ENCODE data around the gene RNMT.

The RNMT gene

DNA sequence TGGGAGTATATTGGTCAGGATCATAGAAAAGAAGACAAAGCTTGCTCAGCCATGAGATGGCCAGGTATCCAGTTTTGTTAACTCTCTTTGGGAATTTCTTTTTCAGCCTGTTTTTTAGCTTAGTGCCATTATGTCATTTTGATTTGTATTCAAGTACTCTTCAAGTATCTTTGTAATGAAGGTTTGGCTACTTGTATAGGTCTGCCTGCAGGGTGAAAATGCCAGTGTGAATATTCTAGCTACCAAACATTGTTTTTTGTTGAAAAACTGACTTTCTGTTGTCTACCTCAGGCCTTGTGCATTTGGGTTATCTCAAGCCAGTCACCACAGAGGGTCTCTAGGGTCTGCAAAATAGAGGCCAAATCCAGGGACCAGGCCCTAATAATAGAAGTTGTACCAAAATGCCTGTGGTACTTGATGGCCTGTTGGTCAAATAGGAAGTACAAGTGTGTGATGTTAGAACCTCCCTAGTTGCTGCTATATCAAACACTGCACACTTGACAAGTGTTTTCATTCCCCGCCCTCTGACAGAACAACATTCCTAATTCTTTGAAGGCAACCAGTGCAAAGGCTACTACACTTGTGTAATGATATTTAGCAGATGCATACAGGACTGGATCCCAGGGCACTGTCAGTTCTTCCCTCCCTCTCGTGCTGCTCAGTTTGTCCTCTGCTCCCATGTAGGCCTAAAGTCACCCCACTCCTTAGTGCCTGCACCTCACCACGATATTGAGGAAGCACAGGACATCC lies 36.4 kb downstream of the RNMT start:
- TF ChIP-seq, protein P1, sequence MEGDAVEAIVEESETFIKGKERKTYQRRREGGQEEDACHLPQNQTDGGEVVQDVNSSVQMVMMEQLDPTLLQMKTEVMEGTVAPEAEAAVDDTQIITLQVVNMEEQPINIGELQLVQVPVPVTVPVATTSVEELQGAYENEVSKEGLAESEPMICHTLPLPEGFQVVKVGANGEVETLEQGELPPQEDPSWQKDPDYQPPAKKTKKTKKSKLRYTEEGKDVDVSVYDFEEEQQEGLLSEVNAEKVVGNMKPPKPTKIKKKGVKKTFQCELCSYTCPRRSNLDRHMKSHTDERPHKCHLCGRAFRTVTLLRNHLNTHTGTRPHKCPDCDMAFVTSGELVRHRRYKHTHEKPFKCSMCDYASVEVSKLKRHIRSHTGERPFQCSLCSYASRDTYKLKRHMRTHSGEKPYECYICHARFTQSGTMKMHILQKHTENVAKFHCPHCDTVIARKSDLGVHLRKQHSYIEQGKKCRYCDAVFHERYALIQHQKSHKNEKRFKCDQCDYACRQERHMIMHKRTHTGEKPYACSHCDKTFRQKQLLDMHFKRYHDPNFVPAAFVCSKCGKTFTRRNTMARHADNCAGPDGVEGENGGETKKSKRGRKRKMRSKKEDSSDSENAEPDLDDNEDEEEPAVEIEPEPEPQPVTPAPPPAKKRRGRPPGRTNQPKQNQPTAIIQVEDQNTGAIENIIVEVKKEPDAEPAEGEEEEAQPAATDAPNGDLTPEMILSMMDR (IDR thresholded peaks at IDR 0.05), result no peak
- DNase-seq (ENCODE audit: low spot score), result no peak
- Histone ChIP-seq H3K27ac (no peak overlapping the region), H3K4me3 (no peak overlapping the region)

DNA sequence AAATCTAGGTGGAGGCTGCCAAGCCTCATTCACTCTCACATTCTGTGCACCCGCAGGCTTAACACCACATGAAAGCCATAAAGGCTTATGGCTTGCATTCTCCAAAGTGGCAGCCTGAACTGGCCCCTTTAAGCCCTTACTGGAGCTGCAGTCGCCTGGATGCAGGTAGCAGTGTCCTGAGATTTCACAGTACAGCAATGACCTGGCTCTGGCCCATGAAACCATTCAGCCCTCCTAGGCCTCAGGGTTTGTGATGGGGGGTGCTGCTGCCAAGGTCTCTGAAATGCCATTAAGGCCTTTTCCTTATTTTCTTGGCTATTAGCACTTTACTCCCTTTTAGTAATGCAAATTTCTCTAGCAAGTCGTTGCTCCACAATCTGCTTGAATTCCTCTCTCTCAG lies 48.6 kb downstream of the RNMT start:
- TF ChIP-seq, protein P1 (IDR thresholded peaks at IDR 0.05), result no peak
- Histone ChIP-seq H3K27ac (no peak overlapping the region), H3K4me3 (no peak overlapping the region)
- no peak for DNase-seq (ENCODE audit: low spot score)

DNA sequence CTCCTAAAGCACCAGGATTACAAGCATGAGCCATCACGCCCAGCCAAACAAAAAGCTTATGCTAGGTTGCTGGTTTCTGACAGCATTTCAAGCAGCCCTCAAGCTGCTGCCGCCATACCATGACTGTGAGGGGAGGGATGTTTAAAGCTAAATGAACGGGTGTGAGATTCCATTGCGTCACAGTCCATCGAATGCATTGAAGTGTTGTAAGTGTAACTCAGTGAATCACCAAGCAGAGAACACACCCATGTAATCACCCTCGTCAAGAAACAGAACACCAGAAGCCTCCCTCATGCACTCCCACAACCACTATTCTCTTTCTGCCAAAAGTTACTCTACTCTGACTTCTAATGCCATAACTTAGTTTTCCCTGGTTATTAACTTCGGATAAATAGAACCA lies 64.7 kb downstream of the RNMT start:
- Histone ChIP-seq H3K27ac (no peak overlapping the region), H3K4me3 (no peak overlapping the region)
- no peak for DNase-seq (ENCODE audit: low spot score)
- TF ChIP-seq, protein P1 (IDR thresholded peaks at IDR 0.05), result no peak

DNA sequence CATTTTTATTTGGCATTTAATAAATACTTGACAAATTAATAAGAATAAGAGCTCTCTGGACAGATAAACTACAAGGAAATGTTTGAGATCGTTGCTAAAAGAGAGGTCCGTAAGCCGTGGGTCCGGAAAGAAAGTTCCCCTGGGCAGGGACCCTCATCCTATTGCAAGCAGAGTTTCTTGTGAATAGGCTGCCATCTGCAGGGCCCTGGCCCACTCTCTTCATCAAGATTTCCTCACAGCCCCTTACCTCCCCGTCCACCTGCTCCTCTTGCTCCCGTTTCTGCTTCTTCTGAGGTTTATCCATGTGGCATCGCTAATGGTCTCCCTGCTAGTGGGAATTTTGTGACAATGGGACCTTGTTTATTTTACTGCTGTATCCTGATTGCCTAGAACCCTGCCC lies 67.3 kb downstream of the RNMT start:
- TF ChIP-seq, protein P1 (IDR thresholded peaks at IDR 0.05), result no peak
- Histone ChIP-seq H3K27ac (no peak overlapping the region), H3K4me3 (no peak overlapping the region)
- no peak for DNase-seq (ENCODE audit: low spot score)

DNA sequence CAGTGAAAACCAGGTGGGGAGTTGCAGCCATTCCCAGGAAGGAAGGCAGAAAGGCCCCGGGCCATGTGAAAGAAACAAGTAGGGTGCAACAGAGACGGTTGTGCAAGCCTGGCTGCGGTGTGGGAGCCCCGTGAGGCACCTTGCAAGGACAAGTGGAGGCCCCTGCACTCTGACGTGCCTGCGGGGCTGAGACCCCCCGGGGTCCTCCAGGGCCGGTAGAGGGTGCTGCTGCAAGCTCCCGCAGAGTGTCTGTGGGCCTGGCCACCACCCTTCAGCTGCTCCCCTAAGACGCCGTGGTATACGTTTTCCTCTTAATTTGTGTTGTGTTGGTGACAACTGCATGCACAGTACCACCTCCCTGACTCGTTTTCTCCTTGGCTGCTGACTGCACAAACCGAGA lies 70.0 kb downstream of the RNMT start:
- TF ChIP-seq, protein P1 (IDR thresholded peaks at IDR 0.05), result no peak
- no peak overlapping the region for H3K27ac ChIP-seq
- DNase-seq (ENCODE audit: low spot score), result no peak
- no peak overlapping the region for H3K4me3 ChIP-seq

DNA sequence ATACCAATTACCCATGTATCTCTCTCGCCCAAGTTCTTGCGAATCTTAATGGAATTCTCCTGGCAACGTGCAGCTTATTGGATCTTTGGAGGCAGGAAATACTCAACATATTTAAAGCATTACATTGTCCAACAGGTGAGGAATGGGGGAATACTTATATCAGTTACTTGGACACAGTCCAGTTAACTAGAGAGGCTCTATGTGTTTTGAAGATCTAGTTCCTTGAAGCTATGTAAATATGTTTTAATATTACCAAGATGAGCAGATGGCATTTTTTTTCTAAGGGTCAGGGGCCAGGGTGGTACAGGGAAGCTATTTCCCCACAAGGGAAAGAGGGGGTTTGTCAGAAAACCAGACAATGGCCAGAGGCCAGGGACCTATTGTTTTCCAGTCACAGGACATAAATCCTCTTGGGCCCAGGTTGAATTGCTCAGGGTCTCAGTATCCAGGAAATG lies 70.7 kb downstream of the RNMT start:
- no peak overlapping the region for H3K4me3 ChIP-seq
- TF ChIP-seq, protein P1 (IDR thresholded peaks at IDR 0.05), result no peak
- no peak for DNase-seq (ENCODE audit: low spot score)
- H3K27ac ChIP-seq, result no peak overlapping the region

DNA sequence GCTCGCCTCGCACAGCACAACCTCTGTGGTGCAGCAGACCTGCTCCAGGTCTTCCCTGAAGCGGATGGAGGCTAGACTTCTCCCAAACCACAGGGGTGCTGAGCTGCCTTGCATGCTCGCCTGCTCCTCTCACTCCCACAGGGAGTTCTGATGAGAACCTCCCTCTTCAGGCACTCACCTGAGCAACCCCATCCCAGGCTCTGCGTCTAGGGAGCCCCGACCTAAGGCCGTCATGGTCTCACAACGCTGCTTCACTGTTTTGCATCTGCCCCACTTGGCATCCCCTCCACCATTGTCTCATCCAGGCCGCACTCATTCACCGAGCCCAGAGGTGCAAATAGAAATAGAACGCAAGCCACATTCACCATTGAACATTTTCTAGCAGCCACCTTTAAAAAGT lies 72.9 kb downstream of the RNMT start:
- TF ChIP-seq, protein P1 (IDR thresholded peaks at IDR 0.05), result no peak
- H3K4me3 ChIP-seq, result no peak overlapping the region
- no peak overlapping the region for H3K27ac ChIP-seq
- DNase-seq (ENCODE audit: low spot score), result no peak

Data from coronary artery (tissue), 2 donors.